Stimulated activated CD4-positive, alpha-beta T cell treated with anti-CD3 and anti-CD28 coated beads, Interleukin-1b, Interleukin-23, amount 100 ng/mL, for 48 hours (primary cell): ENCODE data around the gene CREB5.
"Not testable (repeated sequence)": the region's sequence is repeated elsewhere in the genome, so short reads cannot be mapped to it uniquely, and the experiment has no call there.

Experiments used
- DNase-seq: peaks from one replicate; pipeline ENCODE4 v3.0.0-alpha.2; 2020

CREB5 gene, protein sequence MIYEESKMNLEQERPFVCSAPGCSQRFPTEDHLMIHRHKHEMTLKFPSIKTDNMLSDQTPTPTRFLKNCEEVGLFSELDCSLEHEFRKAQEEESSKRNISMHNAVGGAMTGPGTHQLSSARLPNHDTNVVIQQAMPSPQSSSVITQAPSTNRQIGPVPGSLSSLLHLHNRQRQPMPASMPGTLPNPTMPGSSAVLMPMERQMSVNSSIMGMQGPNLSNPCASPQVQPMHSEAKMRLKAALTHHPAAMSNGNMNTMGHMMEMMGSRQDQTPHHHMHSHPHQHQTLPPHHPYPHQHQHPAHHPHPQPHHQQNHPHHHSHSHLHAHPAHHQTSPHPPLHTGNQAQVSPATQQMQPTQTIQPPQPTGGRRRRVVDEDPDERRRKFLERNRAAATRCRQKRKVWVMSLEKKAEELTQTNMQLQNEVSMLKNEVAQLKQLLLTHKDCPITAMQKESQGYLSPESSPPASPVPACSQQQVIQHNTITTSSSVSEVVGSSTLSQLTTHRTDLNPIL

DNA sequence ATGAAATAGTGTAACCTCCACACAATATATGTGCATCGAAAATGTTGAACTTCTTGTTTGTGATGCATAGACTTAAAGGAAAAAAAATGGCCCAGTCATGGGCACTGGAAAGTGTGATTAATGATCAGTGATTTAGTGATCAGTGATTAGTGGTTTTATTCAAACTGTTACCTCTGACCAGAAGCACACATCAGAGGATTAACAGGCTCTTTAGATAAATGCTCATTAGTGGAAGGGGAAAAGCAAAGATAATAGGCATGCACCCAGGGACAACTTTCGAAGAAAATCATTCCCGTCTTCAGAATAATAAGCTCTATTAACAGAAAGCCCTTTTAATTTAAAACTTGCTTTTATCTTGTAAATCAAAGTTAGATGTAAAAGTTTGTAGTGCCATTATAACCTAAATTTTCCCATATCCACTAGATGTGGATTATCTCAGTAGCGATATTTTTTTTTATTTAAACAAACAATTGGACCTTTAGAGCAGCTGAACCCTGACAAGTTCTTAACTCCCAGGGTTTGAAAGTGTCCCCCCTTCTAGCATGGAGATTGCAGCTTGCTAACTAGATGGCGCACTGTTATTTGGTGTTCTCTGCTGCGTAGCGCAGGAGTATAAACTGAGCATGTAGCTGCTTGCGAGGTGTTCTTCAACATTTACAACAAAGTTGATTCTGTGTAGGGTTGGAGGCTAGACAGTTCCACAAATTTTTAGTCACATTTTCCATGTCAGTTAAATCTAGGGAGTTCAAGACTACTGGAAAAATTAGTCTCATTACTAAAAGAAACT, at the start of gene CREB5:
CREB5 (plus strand) TSS at position 643 of the 787 bp plus-strand sequence. CDS start 397 bp downstream, outside the sequence.
- no peak for DNase-seq

DNA sequence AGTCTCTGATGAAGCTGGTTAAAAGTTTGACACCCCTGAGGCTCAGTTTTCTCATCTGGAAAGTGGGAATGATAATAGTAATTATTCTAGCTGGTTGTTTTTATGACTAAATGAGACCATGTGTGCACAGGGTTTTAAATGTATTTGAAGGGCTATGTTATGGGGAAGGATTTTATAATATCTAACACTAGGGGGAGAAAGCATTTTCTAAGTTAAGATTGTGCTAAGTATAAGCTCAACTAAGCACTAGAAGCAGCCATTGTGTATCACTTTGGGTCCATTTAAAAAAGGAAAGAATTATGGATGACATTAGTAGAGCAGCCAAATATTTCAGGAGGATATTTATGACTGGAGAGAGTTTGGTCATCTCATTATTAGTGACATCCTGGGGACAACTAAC, 49.5 kb upstream of the CREB5 start:
- DNase-seq: no peak

DNA sequence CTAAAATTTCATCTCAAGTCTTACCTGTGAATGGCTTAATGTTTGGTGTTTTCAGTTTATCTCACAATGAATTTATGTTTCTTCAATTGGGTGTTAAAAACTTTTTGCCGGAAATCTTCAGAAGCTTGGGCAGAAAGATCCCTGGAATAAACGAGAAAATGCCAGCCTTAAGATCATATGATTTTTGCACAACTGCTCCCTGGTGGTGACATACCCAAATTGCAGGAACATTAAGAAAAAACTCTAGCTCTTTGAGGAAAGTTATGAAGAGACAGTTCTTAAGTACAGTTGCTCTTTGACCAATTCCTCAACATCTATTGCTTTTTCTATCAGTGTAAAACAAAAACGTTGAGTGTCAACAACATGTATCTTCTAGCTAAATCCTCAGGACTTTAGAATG, 48.2 kb upstream of the CREB5 start:
- no peak for DNase-seq

DNA sequence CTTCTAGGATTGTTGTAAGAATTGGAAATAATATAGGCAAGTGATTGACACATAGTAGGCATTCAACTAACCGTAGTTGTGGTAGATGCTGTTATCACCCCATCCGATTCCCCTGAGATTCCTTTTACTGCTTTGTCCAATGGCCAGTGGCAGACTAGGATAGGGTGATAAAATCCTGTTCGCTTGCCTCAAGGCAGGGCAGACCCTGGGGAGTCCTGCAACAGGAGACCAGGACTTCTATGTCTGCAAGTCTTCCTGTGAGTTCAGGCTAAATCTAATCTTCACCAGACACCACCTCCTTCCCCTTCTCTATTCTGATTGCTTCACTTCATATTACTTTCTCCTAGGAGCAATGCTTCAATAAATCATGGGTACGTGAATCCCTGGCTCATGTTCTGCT, 42.8 kb upstream of the CREB5 start:
- no peak for DNase-seq

DNA sequence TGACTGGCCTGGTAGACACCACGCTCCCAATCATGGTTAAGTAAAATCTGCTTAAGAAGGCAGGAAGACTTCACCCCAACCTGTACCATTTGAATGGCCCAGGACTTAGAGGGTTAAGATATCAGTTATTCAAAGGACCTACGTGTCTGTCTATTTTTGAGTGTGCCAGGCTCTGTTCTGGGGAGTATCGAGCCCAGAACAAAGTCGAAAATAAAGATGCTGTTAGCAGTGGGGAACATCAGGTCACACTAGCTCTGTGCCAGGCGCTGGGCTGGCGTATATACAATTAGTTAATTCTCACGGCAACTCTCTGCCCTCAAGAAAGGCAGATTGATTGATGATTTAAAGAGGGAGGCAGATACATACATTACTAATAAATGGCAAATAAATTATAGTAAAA, 40.5 kb upstream of the CREB5 start:
- no peak for DNase-seq

DNA sequence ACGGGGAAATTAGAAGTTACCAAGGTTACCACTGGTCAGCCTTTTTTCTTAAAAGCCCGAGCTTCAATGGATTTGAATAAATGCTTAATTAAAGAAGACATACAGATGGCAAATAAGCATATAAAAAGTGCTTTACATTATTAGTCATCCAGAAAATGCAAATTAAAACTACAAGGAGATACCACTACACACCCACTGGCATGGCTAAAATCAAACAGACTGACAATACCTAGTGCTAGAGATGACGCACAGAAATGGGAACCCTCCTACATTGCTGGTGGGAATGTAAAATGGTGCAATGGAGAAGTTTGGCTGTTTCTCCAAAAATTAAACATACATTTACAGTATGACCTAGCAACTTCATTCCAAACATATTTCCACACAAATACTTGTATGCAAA, 38.3 kb upstream of the CREB5 start:
- no peak for DNase-seq

DNA sequence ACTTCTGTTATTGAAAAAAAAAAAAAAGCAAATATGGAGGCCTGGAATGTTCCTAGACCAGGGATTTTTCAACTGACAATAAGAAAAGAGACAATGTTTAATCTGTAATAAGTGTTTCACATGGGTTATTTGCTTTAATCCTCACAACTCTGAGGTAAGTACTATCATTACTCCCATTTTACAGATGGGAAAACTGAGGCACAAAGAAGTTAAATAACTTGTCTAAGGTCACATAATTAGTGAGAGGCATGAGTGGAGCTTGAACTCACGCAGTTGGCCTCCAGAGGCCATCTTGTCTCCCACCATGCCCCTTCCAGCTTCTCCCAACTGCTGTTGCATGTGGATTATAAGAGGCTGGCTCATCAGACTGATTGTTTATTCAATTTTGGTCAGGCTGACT, 36.6 kb upstream of the CREB5 start:
- no peak for DNase-seq

DNA sequence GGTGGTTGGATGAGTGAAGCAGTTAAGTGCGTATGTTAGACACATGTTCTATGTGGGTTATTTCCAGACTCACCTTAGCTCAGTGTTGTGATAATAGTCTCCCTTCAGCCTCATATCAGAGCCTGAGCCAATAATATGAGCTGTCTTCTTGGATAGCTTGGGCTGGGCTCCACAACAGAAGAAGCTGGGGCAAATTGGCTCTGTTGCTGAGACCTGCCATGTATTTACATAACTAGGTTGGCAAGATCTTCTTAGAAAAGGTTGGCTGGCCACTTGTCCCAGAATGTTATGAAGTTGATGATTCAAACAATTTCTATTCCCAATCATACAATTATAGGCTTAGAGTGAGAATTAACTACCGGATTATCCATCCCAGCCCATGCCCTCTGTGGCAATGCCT, 35.7 kb upstream of the CREB5 start:
- DNase-seq: no peak

DNA sequence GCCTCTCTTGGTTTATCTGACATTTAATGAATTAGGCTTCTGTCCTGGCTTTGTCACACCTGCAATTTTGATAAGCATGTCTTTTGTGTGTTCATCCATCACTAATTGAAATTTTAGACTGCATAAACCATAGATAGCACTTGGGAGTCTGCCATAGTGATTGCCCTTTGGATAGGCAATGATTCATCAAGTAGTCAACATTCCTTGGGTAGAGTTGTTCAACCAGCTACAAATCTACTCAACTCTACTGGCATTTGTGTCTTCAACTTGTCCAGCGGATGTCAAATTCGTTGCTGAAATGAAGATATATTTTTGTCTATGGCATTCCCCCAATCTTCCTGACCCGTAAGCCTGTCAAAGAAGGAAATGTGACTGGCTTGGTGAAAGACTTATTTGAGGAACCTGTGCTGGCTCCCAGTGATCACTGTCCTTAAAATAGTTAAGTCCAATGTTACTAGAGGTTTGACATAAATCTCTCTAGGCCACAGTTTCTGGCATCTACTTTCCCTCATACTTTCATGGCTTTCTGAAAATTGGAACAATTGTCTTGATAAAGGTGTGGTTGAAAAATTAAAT, 33.7 kb upstream of the CREB5 start:
- no peak for DNase-seq

DNA sequence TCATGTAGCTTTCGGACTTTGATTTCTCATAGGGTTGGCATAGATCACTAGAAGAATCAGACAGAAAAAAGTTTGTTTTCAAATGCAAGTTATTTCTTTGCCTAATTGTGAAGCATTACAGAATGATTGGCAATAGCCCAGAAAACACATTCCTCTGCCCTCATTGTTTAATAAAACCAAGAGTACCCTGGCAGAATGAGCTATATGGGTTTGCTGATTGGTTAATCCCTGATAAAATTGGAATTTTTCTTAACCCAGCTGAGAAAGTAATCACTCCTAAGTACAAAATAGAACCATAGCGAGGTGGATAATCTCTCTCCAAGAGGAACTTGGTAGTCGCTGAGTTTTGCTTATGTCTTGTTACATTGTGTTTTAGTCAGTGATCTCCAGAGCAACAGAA, 30.9 kb upstream of the CREB5 start:
- no peak for DNase-seq

DNA sequence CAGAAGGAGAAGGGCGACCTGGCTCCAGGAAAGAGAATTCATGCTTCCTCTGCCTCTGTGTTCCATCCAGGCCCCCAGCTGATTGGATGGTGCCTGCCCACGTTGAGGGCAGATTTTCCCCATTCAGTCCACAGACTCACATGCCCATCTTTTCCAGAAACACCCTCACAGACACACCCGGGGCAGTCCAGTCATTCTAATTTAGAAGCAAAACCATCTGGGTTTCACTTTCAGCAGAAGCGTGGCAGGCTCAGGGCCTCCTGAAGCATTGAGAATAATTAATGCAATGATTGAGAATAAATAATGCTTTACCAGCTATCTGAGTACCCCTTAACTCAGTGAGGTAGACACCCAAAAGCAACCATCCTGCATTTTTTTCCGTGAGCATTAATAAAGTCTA, 30.2 kb upstream of the CREB5 start:
- no peak for DNase-seq

DNA sequence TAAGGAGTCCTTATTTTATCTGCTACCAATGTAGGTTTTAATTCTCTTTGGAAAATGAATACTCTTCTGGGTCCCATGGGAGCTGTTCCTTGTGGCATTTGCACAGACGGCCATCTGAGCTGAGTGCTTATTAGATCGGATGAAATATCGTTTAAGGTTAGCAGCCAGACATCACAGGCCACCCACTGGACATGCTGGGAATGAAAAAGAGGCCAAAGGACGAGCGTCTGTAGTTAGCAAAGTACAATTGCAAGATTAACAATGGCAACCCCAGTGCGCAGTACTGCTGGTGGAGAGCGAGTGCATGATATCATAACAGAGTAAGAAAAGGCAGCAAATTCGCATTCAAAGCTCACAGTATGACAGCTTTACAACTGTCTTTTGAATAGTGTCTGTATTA, 28.3 kb upstream of the CREB5 start:
- no peak for DNase-seq

DNA sequence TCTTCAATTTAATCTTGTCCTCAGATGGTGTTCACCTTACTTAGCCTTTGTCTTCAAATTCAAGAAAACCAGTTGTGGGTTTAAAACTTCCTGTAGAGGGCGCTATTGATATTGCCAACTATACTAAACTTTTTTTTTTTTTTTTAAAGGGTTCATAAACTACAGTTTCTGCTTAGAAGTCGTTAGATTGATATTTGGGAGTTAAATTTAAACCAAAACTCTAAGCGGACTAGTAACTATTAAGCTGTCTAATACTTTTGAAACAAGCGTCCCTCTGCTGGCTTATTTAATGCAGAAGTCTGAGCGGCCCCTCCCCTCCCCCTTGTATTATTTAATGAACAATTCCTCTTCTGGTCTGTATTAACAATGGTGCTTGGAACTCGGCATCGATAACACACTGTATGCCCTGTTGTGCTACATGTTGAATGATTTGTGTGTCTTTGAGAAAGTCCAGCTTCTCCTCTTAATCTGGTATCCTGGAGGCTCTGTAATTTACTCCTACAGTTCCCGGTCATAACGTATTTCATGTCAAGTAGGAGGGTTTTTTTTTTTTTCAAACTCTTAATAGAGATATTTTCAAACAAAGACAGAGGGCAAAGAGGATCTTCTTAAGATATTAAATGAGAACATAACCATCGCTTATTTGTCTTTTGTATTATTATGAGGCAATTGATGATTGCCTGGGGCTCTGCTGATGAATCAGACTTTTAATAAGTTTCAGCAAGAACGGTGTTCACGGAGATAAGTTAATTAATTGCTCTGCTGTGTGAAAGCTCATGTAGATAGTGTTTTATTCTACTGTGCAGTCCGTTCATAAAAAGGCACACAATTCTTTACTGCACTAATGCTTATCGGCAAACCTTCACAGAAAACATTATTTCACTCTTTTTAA, 22.6 kb upstream of the CREB5 start:
- DNase-seq: no peak

DNA sequence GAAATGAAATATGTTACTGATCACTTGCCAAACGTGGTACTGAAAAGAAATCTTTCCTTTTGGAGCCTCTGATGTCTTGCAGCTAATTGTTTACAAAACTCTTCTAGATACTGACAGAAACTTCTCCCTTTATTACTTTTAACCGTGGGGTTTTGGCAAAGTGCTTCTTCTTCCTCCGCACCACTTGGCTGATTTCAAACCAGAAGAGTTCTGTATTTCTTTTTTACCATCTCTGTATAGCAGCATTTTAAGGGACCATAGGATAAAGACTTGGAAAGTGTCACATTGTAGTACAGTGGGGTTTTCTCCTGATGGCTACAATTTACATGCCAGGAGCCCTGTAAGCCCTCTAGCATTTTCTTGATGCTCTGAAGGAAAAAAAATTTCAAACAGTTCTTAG, 21.9 kb upstream of the CREB5 start:
- DNase-seq: no peak

DNA sequence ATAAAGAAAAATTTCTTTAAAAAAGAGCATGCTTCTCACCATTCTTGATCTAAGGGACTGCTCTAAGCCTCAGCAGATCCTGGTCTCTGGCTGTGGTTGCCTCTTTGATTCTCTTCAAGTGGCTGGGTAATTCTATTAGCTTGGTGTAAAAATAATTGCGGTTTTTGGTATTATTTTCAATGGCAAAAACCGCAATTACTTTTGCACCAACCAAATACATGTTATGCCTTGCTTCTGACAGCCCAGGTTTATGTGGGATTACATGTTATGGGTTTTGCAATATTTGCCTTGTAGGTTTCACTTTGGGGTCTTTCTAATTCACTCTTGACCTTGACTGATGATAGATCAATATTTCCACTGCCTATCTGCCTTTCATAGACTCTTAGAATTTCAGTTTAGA, 20.0 kb upstream of the CREB5 start:
- DNase-seq: no peak

DNA sequence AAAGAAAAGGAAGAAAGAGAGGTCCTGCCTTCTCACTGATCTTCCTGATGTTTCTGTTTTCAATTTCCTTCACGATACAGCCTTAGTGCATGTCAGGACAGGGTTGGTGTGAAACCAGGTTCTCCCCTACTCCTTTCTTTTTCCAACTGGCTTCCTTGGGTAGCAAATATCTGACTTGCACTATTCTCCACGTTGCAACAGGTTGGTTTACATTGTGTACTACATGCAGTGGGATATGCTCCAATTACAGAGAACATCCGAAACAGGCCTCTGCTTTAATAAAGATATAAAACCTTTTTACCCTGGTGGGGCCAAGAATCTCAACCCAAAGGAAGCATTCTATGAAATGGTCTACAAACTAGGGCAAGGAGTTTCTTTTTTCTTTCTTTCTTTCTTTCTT, 16.9 kb upstream of the CREB5 start:
- DNase-seq: no peak

DNA sequence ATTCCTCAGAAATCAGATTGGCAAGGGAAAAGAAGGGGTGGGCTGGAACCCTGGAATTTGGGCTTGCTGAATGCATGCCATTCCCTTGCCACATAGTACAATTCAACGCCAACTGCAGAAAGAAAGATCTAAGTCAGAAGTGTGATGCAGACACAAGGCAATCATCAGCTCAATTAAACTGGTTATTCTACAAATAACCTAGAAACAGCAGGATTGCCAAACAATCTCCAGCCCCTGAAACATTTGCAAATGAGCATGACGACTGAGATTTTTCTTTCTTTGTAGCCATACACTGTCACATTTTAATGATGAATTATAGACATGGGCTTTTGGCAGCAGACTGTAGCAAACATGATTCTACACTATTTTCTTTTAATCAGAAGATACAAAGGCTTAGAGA, 16.5 kb upstream of the CREB5 start:
- no peak for DNase-seq

DNA sequence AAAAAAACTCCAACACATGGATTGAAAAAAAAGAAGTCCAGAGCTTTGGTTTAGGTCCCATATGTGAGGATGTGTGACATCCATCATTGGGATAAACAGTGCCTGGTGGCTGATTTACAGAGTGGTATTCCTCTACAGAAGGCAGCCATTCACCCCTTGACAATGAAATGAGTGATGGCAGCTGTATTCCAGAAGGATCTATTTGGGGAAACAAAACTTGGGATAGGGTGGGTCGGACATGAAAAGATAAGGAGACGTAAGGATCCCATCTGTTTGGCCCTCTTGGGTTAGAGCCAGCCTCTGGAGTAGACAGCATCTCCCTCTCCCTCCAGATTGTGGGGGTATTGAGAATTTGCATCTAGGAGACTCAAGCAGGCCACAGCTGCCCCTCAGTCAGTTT, 15.2 kb upstream of the CREB5 start:
- DNase-seq: no peak

DNA sequence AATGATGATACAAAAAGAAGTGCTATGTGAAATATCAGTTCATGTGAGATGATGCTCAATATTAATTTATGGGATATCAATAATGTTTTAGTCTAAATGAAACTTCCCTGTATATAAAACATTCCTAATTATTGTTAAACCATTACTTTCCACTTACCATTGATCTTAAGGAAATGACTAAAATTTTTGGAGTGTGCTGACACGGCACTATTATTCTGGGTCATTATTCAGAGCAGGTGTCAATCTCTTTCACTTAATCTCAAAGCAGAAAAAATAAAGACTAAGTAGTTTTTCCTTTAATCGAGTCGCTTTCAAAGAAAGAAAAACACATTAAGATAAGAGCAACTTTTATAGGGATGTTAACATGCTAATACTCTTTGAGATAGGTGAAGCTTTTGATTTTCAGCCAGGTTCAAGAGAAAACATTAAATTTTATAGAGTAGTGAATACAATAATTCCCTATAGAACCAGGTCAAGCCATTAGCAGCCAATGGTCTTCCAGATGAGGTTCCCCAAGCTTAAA, 11.4 kb upstream of the CREB5 start:
- no peak for DNase-seq

DNA sequence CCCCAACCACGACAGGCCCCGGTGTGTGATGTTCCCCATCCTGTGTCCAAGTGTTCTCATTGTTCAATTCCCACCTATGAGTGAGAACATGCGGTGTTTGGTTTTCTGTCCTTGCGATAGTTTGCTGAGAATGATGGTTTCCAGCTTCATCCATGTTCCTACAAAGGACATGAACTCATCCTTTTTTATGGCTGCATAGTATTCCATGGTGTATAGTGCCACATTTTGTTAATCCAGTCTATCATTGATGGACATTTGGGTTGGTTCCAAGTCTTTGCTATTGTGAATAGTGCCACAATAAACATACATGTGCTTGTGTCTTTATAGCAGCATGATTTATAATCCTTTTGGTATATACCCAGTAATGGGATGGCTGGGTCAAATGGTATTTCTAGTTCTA, 10.8 kb upstream of the CREB5 start:
- not testable (repeated sequence) for DNase-seq

DNA sequence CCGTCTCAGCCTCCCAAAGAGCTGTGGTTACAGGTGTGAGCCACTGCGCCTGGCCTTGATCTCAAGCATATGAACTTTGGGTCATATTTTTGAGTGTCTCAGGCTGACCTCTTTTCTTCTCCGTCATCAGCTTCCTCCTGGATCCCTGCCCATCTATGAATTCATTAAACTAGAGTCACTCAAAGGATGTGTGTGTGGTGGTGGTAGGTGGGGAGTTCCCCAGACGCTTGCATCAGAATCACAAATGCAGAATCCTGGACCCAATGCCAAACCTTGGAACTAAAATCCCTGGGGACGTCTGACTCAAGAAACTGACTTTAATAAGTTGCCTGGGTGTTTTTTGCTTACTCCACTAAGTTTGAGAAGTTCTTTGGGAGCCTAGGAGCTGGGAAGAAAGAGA, 6.7 kb upstream of the CREB5 start:
- DNase-seq: no peak

DNA sequence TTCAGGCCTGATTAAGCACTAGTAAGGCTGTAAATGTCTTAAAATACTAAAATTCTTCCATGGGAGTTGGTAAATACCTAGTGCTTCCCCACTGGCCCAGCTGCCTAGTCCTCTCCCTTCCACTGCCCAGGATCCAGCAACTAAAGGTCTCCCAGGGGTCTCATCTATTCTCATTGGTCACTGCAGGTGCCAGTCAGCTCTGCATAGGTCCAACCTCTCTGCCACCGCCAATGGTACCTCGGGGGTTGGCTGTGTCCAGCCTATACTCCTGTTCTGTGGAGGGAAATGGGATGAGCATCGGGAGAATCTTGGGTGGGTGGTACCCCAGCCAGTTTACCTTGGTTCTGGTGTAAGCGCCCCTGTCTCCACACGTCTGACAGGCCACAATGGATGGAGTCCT, 6.1 kb upstream of the CREB5 start:
- DNase-seq: no peak

DNA sequence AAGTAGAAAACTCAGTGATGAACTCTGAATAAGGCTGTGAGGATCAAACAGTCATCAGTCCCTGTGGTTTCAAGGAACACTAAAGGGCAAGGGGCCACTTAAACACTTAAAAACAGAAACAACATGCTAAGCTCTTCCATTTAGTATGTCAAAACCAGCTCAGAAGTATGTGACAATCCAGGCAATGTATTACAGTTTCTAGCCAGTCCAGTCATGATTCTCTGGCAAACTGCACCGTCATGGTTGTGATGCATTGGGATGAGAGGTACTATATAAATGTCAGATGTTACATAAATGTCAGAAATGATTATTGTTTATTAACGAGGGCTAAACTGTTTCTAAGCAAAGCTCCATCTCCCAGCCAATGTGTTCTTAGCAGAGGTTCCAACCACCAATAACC, 4.7 kb upstream of the CREB5 start:
- DNase-seq: no peak
